Erythroblast (primary cell): ENCODE results near the gene LMAN2.

Experiments used
- GATA1 ChIP-seq: IDR thresholded peaks from 2 replicates; pipeline ENCODE4 v1.6.1; 2011; ENCODE audit warnings: low read depth, mild to moderate bottlenecking, control low read depth, low read length, moderate library complexity
- POLR2A ChIP-seq: IDR thresholded peaks from 2 replicates; pipeline ENCODE4 v1.6.1; 2011; ENCODE audit warnings: mild to moderate bottlenecking, low read length

DNA sequence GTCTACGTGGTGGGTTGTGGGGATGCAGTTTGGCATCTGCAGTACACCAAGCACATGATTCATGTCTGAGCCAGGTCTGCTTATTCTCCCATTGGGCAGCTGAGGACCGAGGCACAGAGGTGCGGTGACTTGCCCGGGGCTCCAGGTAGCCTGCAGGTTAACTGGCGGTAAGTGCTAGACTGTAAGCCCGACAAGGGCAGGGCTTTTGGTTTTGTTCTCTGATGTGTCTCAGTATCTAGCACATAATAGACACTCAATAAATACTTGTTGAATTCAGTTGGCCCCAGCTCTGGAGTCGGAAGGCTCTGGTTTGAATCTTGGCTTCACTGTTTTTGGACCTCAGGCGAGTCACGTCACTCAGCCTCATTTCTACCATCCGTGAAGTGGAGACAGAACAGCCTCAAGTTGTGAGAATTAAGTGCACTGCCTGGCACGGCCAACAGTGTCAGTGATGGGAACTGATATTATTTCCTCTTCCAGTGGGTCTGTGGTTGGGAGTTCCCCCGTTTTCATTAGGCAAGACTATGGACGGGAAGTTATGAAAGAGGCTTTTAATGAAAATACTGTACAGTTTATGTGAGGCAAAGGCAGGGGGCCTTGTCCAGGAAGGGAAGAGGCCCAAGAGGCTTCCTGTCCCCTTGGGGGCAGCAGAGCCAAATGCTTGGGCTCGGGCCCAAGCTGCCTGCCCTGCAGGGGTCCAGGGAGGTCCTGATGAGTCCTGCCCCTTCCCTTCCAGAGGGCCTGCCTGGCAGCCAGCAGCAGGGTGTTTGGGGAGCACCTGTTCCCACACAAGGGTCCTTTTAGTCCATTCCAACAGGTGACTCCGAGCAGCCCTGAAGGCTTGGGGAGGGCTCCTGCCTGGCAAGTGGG is 44.6 kb downstream of the LMAN2 start:
- TF ChIP-seq POLR2A (peak; percentile 37), GATA1 (no peak)
